ENCODE results near the gene LPP.

GRCh38 chr3:188825901-188826300 is 671.9 kb downstream of the LPP start:
- TF ChIP-seq CTCF (IDR thresholded peaks at IDR 0.05) (no peak), POLR2A (IDR thresholded peaks at IDR 0.05; ENCODE audit: low read depth) (no peak), POLR2AphosphoS5 (IDR thresholded peaks at IDR 0.05) (no peak)
